GM19324 (cell line): Measurements from ENCODE around the gene CHORDC1.
"Not testable (repeated sequence)": the region's sequence is repeated elsewhere in the genome, so short reads cannot be mapped to it uniquely, and the experiment has no call there.

Experiments
- ATAC-seq: cut with Tn5 transposase; IDR thresholded peaks from one replicate; pipeline ENCODE4 v1.9.1; 2021; ENCODE audit warnings: mild to moderate bottlenecking, moderate library complexity; ENCODE audit not compliant: unreplicated experiment, low FRiP score

CHORDC1 gene

GRCh38 chr11:90218606-90219005, 4.2 kb downstream of the CHORDC1 start:
- no peak for ATAC-seq

- no peak for ATAC-seq
Measured at GRCh38 chr11:90216611-90217010, 6.2 kb downstream of the CHORDC1 start.

GRCh38 chr11:90213322-90213721, 9.5 kb downstream of the CHORDC1 start:
- no peak for ATAC-seq

- ATAC-seq, result no peak
Measured at GRCh38 chr11:90208857-90209256, 14.0 kb downstream of the CHORDC1 start.

GRCh38 chr11:90207992-90208391, 14.9 kb downstream of the CHORDC1 start:
- ATAC-seq, result not testable (repeated sequence)

- ATAC-seq, result peak; percentile 51
Measured at GRCh38 chr11:90204832-90205646, 17.8 kb downstream of the CHORDC1 start.

GRCh38 chr11:90204407-90204806, 18.4 kb downstream of the CHORDC1 start:
- ATAC-seq, result no peak

GRCh38 chr11:90202342-90202741, 20.5 kb downstream of the CHORDC1 start:
- no peak for ATAC-seq

GRCh38 chr11:90197377-90197776, 25.5 kb downstream of the CHORDC1 start:
- no peak for ATAC-seq

- no peak for ATAC-seq
Measured at GRCh38 chr11:90192869-90193582, 29.8 kb downstream of the CHORDC1 start.

GRCh38 chr11:90189011-90189410, 33.8 kb downstream of the CHORDC1 start:
- ATAC-seq, result no peak

GRCh38 chr11:90187839-90188238, 35.0 kb downstream of the CHORDC1 start:
- ATAC-seq, result no peak

GRCh38 chr11:90179923-90180322, 42.9 kb downstream of the CHORDC1 start:
- no peak for ATAC-seq

GRCh38 chr11:90178751-90179150, 44.1 kb downstream of the CHORDC1 start:
- no peak for ATAC-seq

- ATAC-seq, result no peak
Measured at GRCh38 chr11:90176069-90176468, 46.8 kb downstream of the CHORDC1 start.

- ATAC-seq, result no peak
Measured at GRCh38 chr11:90171359-90171758, 51.5 kb downstream of the CHORDC1 start.

- no peak for ATAC-seq
Measured at GRCh38 chr11:90168571-90168970, 54.3 kb downstream of the CHORDC1 start.

GRCh38 chr11:90167704-90168103, 55.1 kb downstream of the CHORDC1 start:
- ATAC-seq, result not testable (repeated sequence)

- ATAC-seq, result not testable (repeated sequence)
Measured at GRCh38 chr11:90166982-90167573, 55.8 kb downstream of the CHORDC1 start.
